ENCODE measurements around the gene OXCT2.
A peak's percentile ranks its signal among the peaks of the same experiment; 100 is the strongest.

OXCT2 gene

GRCh38 chr1:39758556-39759435 lies 12.4 kb downstream of the OXCT2 start:
- ChIA-PET POLR2A (ENCODE audit: low non-redundant PET) (no interaction called here), CTCF (interaction anchor here (0.6 kb wide), 1 partner anchor 704 kb away, joined by 8 read pairs; no protein-coding TSS in a partner anchor)
- no peak for TF ChIP-seq CTCF (conservative IDR thresholded peaks at IDR 0.05; ENCODE audit: low read depth)
- peak overlapping the region; percentile 22; the same call in 1 of the 2 replicates for H3K27ac ChIP-seq
- no peak for DNase-seq (ENCODE audit: low spot score)

- no peak for TF ChIP-seq CTCF (conservative IDR thresholded peaks at IDR 0.05; ENCODE audit: low read depth)
- no peak overlapping the region for H3K27ac ChIP-seq
- POLR2A ChIA-PET (ENCODE audit: low non-redundant PET), result no interaction called here
- CTCF ChIA-PET, result no interaction called here
- DNase-seq (ENCODE audit: low spot score), result no peak
Measured at GRCh38 chr1:39757501-39757900, 13.6 kb downstream of the OXCT2 start.

GRCh38 chr1:39755965-39756659 lies 15.0 kb downstream of the OXCT2 start:
- ChIA-PET POLR2A (ENCODE audit: low non-redundant PET) (no interaction called here), CTCF (no interaction called here)
- DNase-seq (ENCODE audit: low spot score), result no peak
- no peak for TF ChIP-seq CTCF (conservative IDR thresholded peaks at IDR 0.05; ENCODE audit: low read depth)
- 0 out of 2 replicates have a peak overlapping the region, but pooled peaks have one; percentile 11 for H3K27ac ChIP-seq

GRCh38 chr1:39754906-39755504 lies 16.1 kb downstream of the OXCT2 start:
- ChIA-PET CTCF (no interaction called here), POLR2A (ENCODE audit: low non-redundant PET) (no interaction called here)
- no peak overlapping the region for H3K27ac ChIP-seq
- DNase-seq (ENCODE audit: low spot score), result no peak
- TF ChIP-seq CTCF (conservative IDR thresholded peaks at IDR 0.05; ENCODE audit: low read depth), result no peak

GRCh38 chr1:39754026-39754570 lies 17.1 kb downstream of the OXCT2 start:
- CTCF ChIA-PET, result interaction anchor here (0.6 kb wide), 1 partner anchor 659 kb away, joined by 6 read pairs; no protein-coding TSS in a partner anchor
- H3K27ac ChIP-seq, result no peak overlapping the region
- POLR2A ChIA-PET (ENCODE audit: low non-redundant PET), result no interaction called here
- TF ChIP-seq CTCF (conservative IDR thresholded peaks at IDR 0.05; ENCODE audit: low read depth), result no peak
- no peak for DNase-seq (ENCODE audit: low spot score)
